ENCODE measurements around the gene HORMAD2. TPM values are rescaled to one million over a fixed set of nuclear protein-coding genes. Genes with fewer than 3 reads are reported as not detected.

Gene HORMAD2
- total and polyA plus RNA-seq, 9 of the 15 experiments (the other 6 are each of a cell fraction or from before 2014, with no cell fraction given): not detected

DNA sequence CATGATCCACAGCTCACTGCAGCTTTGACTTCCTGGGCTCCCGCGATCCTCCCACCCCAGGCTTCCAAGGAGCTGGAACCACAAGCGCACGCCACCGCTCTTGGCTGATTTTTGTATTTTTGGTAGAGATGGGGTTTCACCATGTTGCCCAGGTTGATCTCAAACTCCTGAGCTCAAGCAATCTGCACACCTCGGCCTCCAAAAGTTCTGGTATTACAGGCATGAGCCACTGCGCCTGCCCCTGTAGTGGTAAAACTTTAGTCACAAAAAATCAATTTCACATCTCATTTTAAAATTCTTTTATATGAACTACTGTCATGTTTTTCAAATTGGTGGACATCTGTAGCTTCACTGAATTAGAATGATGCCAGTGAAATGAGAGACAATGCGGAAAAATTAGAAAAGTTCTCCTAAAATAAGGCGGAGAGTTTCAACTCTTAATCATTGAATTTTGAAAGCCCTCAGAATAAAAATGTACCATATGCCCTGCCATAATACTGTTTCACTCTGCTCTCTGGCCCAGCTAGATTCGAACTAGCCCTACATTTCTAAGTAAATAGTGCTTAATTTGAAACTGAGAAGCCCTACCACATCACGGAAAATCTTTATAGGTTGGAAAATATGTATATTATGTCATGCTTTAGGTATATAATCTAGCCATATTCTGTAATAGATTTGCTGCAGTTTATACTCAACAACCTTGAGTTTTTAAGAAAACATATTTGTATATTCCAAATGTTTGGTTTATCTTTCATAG, 78.7 kb downstream of the HORMAD2 start (continued):
- TF ChIP-seq FOS (IDR thresholded peaks at IDR 0.05; ENCODE audit: extremely low read depth, insufficient read length) (no peak), ZNF224 (CRISPR knock-in tag; IDR thresholded peaks at IDR 0.05) (no peak), ARHGAP35 (IDR thresholded peaks at IDR 0.05; ENCODE audit: partially characterized antibody) (no peak), KHSRP (IDR thresholded peaks at IDR 0.05) (no peak), SP2 (IDR thresholded peaks at IDR 0.05; ENCODE audit: extremely low read depth, low read depth, low read length, poor library complexity, severe bottlenecking) (no peak)
- TF ChIP-seq, protein P1, sequence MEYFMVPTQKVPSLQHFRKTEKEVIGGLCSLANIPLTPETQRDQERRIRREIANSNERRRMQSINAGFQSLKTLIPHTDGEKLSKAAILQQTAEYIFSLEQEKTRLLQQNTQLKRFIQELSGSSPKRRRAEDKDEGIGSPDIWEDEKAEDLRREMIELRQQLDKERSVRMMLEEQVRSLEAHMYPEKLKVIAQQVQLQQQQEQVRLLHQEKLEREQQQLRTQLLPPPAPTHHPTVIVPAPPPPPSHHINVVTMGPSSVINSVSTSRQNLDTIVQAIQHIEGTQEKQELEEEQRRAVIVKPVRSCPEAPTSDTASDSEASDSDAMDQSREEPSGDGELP (CRISPR knock-in tag; IDR thresholded peaks at IDR 0.05; ENCODE audit: borderline replicate concordance): no peak
- TF ChIP-seq, protein P2, sequence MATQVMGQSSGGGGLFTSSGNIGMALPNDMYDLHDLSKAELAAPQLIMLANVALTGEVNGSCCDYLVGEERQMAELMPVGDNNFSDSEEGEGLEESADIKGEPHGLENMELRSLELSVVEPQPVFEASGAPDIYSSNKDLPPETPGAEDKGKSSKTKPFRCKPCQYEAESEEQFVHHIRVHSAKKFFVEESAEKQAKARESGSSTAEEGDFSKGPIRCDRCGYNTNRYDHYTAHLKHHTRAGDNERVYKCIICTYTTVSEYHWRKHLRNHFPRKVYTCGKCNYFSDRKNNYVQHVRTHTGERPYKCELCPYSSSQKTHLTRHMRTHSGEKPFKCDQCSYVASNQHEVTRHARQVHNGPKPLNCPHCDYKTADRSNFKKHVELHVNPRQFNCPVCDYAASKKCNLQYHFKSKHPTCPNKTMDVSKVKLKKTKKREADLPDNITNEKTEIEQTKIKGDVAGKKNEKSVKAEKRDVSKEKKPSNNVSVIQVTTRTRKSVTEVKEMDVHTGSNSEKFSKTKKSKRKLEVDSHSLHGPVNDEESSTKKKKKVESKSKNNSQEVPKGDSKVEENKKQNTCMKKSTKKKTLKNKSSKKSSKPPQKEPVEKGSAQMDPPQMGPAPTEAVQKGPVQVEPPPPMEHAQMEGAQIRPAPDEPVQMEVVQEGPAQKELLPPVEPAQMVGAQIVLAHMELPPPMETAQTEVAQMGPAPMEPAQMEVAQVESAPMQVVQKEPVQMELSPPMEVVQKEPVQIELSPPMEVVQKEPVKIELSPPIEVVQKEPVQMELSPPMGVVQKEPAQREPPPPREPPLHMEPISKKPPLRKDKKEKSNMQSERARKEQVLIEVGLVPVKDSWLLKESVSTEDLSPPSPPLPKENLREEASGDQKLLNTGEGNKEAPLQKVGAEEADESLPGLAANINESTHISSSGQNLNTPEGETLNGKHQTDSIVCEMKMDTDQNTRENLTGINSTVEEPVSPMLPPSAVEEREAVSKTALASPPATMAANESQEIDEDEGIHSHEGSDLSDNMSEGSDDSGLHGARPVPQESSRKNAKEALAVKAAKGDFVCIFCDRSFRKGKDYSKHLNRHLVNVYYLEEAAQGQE (IDR thresholded peaks at IDR 0.05; ENCODE audit: borderline replicate concordance): no peak
- TF ChIP-seq, protein P2 (CRISPR knock-in tag; IDR thresholded peaks at IDR 0.05; ENCODE audit: low read depth): no peak
- TF ChIP-seq, protein P3, sequence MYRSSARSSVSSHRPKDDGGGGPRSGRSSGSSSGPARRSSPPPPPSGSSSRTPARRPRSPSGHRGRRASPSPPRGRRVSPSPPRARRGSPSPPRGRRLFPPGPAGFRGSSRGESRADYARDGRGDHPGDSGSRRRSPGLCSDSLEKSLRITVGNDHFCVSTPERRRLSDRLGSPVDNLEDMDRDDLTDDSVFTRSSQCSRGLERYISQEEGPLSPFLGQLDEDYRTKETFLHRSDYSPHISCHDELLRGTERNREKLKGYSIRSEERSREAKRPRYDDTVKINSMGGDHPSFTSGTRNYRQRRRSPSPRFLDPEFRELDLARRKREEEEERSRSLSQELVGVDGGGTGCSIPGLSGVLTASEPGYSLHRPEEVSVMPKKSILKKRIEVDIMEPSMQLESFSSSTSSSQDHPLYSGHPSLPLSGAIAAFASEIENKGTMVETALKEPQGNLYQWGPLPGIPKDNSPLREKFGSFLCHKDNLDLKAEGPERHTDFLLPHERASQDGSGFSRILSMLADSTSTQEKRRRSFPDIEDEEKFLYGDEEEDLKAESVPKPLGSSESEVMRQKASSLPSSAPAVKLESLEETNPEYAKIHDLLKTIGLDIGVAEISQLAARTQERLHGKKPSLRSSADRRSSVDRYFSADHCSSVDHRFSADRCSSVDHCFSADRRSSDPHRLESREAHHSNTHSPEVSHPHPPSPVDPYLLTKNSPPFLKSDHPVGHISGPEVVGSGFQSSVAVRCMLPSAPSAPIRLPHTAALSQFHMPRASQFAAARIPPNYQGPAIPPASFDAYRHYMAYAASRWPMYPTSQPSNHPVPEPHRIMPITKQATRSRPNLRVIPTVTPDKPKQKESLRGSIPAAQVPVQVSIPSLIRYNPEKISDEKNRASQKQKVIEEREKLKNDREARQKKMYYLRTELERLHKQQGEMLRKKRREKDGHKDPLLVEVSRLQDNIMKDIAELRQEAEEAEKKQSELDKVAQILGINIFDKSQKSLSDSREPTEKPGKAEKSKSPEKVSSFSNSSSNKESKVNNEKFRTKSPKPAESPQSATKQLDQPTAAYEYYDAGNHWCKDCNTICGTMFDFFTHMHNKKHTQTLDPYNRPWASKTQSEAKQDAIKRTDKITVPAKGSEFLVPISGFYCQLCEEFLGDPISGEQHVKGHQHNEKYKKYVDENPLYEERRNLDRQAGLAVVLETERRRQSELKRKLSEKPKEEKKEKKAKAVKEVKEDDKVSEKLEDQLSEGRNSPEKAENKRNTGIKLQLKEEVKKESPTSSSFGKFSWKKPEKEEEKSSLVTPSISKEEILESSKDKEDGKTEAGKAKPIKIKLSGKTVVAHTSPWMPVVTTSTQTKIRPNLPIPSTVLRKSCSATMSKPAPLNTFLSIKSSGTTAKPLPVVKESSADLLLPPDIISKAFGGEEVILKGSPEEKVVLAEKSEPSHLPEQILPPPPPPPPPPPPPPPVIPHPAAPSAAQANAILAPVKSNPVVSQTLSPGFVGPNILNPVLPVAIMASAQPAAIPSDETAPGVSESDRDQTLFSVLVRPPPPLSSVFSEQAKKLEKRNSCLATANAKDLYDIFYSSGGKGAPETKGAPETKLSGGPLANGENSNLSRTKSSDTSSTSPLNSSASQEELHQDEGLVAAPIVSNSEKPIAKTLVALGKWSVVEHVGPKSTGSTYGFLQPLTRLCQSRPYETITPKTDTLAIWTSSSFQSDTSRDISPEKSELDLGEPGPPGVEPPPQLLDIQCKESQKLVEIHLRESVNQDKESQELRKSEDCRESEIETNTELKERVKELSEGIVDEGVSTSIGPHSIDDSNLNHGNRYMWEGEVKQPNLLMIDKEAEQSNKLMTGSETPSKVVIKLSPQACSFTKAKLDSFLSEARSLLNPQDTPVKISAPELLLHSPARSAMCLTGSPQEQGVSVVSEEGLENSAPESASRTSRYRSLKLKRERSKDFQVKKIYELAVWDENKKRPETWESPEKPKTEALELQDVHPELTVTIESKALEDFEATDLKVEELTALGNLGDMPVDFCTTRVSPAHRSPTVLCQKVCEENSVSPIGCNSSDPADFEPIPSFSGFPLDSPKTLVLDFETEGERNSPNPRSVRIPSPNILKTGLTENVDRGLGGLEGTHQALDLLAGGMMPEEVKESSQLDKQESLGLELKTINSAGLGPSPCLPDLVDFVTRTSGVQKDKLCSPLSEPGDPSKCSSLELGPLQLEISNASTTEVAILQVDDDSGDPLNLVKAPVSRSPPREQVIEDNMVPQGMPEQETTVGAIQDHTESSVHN (IDR thresholded peaks at IDR 0.05; ENCODE audit: borderline replicate concordance in 1 of 2, low read depth in 1 of 2): no peak
